ENCODE data around the gene SCEL. TPM values are rescaled to one million over a fixed set of nuclear protein-coding genes. Genes with fewer than 3 reads are reported as not detected.
"Not testable (repeated sequence)": the region's sequence is repeated elsewhere in the genome, so short reads cannot be mapped to it uniquely, and the experiment has no call there.

The SCEL gene
- total and polyA plus RNA-seq, 12 donors, result 0.07 to 7.7 (median 0.31) TPM; not detected in 7

DNA sequence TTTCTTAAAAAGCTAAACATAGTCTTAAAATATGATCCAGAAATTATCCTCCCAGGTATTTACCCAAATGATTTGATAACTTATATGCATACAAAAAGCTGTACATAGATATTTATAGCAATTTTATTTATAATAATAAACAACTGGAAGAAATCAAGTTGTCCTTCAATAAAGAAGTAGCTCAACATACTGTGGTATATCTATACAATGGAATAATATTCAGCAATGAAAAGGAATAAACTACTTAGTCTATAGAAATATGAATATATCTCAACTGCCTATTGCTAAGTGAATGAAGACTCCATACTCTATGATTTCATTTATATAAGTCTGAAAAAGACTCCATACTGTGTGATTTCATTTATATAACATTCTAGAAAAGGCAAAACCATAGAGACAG, 114.9 kb downstream of the SCEL start:
- Histone ChIP-seq H3K9me3 (replicated peaks in 1 of 3) (no peaks in the 10 kb centered on the region), H3K4me3 (no peak overlapping the region), H3K27me3 (no peaks in the 10 kb centered on the region), H3K27ac (no peak overlapping the region), H3K36me3 (replicated peaks in 1 of 2) (no peaks in the 10 kb centered on the region), H3K4me1 (replicated peaks in 1 of 2) (no peaks in the 10 kb centered on the region)
- no peak for DNase-seq
- intact Hi-C loops (cut with DNase I), result no loop called here
- no peak for TF ChIP-seq POLR2A (IDR thresholded peaks at IDR 0.05)
- TF ChIP-seq, protein P1, sequence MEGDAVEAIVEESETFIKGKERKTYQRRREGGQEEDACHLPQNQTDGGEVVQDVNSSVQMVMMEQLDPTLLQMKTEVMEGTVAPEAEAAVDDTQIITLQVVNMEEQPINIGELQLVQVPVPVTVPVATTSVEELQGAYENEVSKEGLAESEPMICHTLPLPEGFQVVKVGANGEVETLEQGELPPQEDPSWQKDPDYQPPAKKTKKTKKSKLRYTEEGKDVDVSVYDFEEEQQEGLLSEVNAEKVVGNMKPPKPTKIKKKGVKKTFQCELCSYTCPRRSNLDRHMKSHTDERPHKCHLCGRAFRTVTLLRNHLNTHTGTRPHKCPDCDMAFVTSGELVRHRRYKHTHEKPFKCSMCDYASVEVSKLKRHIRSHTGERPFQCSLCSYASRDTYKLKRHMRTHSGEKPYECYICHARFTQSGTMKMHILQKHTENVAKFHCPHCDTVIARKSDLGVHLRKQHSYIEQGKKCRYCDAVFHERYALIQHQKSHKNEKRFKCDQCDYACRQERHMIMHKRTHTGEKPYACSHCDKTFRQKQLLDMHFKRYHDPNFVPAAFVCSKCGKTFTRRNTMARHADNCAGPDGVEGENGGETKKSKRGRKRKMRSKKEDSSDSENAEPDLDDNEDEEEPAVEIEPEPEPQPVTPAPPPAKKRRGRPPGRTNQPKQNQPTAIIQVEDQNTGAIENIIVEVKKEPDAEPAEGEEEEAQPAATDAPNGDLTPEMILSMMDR (IDR thresholded peaks at IDR 0.05), result no peak

DNA sequence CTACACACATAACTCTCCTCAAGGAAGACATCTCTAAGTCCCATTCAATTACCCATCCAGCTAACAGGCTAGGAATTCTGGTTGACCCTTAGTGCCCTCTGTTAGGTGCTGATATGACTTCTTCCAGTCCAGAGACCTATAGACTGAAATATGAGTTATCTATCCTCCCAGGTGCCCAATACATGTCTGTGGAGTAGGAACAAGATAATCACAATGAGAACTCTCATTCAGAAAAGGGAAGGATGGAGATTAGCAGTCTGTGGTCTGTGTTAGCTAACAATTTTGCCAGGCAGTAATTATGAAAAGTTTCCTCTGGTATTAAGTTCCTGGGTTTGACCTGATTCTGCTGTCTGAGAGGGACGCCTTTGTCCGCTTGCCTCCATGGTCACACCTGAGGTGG, 117.8 kb downstream of the SCEL start:
- no peak overlapping the region for H3K27ac ChIP-seq
- H3K27me3 ChIP-seq, result no peaks in the 10 kb centered on the region
- 75 to 92% (median 80%) methylated on average over 2 of the region's 2 CpGs for WGBS, 4 donors
- H3K36me3 ChIP-seq (replicated peaks in 1 of 2), result no peaks in the 10 kb centered on the region
- intact Hi-C loops (cut with DNase I), result no loop called here
- H3K4me1 ChIP-seq (replicated peaks in 1 of 2), result no peaks in the 10 kb centered on the region
- TF ChIP-seq POLR2A (IDR thresholded peaks at IDR 0.05), result no peak
- TF ChIP-seq, protein P1 (IDR thresholded peaks at IDR 0.05), result no peak
- no peaks in the 10 kb centered on the region for H3K9me3 ChIP-seq (replicated peaks in 1 of 3)
- DNase-seq, result no peak
- no peak overlapping the region for H3K4me3 ChIP-seq

DNA sequence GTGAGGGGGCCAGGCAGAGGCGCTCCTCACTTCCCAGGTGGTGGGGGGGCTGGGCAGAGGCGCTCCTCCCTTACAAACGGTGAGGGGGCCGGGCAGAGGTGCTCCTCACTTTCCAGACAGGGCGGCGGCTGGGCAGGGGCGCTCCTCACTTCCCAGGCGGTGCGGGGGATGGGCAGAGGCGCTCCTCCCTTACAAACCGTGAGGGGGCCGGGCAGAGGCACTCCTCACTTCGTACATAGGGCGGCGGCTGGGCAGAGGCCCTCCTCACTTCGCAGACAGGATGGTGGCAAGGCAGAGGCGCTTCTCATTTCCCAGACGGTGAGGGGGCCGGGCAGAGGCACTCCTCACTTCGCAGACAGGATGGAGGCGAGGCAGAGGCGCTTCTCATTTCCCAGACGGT, 124.5 kb downstream of the SCEL start:
- intact Hi-C loops (cut with DNase I); DNase-seq; H3K36me3 ChIP-seq (replicated peaks in 1 of 2); H3K9me3 ChIP-seq (replicated peaks in 1 of 3); H3K27ac ChIP-seq; H3K4me3 ChIP-seq; H3K4me1 ChIP-seq (replicated peaks in 1 of 2); H3K27me3 ChIP-seq: not testable (repeated sequence)
- 75 to 95% (median 93%) methylated on average over 10 to 23 of the region's 23 CpGs for WGBS, 4 donors

DNA sequence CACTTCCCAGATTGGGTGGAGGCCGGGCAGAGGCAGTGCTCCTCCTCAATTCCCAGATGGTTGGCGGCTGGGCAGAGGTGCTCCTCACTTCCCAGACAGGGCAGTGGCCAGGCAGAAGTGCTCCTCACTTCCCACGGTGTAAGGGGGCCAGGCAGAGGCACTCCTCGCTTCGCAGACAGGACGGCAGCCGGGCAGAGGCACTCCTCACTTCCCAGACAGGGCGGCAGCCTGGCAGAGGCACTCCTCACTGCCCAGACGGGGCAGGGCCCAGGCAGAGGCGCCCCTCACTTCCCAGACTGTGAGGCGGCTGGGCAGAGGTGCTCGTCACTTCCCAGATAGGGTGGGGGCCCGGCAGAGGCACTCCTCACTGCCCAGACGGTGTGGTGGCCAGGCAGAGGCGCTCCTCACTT, 125.3 kb downstream of the SCEL start:
- no peaks in the 10 kb centered on the region for H3K36me3 ChIP-seq (replicated peaks in 1 of 2)
- H3K27me3 ChIP-seq, result no peaks in the 10 kb centered on the region
- intact Hi-C loops (cut with DNase I), result no loop called here
- H3K27ac ChIP-seq, result no peak overlapping the region
- no peaks in the 10 kb centered on the region for H3K9me3 ChIP-seq (replicated peaks in 1 of 3)
- no peaks in the 10 kb centered on the region for H3K4me1 ChIP-seq (replicated peaks in 1 of 2)
- H3K4me3 ChIP-seq, result no peak overlapping the region
- TF ChIP-seq POLR2A (IDR thresholded peaks at IDR 0.05), result no peak
- TF ChIP-seq, protein P1 (IDR thresholded peaks at IDR 0.05), result no peak
- DNase-seq, result no peak
- WGBS, 4 donors, result 86 to 100% (median 91%) methylated on average over 5 to 15 of the region's 15 CpGs

DNA sequence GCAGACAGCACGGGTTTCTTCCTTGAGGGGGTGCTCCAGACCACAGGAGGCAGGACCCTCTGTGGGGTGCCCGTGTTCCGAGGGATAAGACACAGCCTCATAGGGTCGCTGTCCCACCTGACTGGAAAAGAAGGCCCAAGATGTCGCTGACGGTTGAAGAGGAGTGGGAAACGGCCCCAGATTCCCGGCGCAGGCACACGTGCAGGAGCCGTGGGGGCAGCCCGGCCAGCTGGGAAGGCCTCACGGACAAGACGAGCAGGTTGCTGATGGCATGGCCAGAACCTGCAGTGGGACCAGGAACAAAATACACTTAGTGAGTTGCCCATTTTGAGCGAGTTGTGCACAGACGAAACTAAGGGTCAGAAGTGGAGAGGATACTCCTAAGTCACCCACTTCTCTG, 126.8 kb downstream of the SCEL start:
- not testable (repeated sequence) for H3K4me3 ChIP-seq

DNA sequence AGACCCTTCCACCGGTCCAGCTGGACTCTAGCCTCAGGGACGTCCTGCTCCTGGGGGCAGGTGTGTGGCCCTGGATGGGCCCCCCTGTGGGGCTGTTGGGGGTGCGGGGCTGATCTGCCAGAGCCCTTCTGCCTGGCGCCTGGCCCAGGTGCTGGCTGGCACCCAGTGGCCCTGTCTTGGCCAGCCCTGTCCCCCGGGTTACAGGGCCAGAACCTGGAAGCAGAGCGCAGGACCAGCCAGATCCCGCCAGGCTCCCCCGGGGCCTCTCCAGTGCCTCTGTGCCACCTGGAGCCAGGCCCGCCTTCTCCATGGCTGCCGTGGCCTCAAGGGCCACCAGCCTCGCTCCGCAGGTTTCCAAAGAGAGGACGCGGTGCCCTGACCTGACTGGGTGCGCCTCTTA, 127.3 kb downstream of the SCEL start:
- H3K27ac ChIP-seq; H3K27me3 ChIP-seq; H3K4me1 ChIP-seq (replicated peaks in 1 of 2); H3K4me3 ChIP-seq; intact Hi-C loops (cut with DNase I); DNase-seq; H3K9me3 ChIP-seq (replicated peaks in 1 of 3); H3K36me3 ChIP-seq (replicated peaks in 1 of 2): not testable (repeated sequence)
- 90 to 97% (median 95%) methylated on average over 2 to 14 of the region's 15 CpGs for WGBS, 4 donors

More for the DNA sequence above, 126.8 kb downstream of the SCEL start:
- DNase-seq; H3K27ac ChIP-seq; H3K9me3 ChIP-seq (replicated peaks in 1 of 3); H3K36me3 ChIP-seq (replicated peaks in 1 of 2); H3K4me1 ChIP-seq (replicated peaks in 1 of 2); intact Hi-C loops (cut with DNase I); H3K27me3 ChIP-seq: not testable (repeated sequence)
- 84 to 90% (median 88%) methylated on average over 4 to 16 of the region's 16 CpGs for WGBS, 4 donors

Data from adrenal gland (tissue), 12 donors.